Measurements from ENCODE around the gene APOO. TPM values are rescaled to one million over a fixed set of nuclear protein-coding genes. Genes with fewer than 3 reads are reported as not detected.
A peak's percentile ranks its signal among the peaks of the same experiment; 100 is the strongest.

APOO gene
- 112 TPM for total RNA-seq
- long read RNA-seq, transcript APOO-201 (9 exons, 1,118 nt) = major isoform, 47 of 87 reads
- long read RNA-seq, partial matches to known transcripts = 1 of 87 reads
- long read RNA-seq, other reads (novel, unspliced or antisense) = 39 of 87 reads

- intact Hi-C loops (cut with DNase I) = loop anchor here (5.0 to 10.0 kb wide), 4 partner anchors 147 to 240 kb away; partner anchors contain the start of genes EIF2S3 and ZFX
- peak; percentile 98 for ATAC-seq (ENCODE audit: poor library complexity)
- DNase-seq = peak; percentile 95
Measured at GRCh38 chrX:23907498-23908218, at the start of gene APOO, which contains the start of gene CXorf58. APOO (minus strand) TSS chrX:23907938; CDS start chrX:23907702, 236 bp downstream. CXorf58 (plus strand) TSS chrX:23908006; CDS start chrX:23910303, 2,297 bp downstream.

- DNase-seq (no peak), ATAC-seq (ENCODE audit: poor library complexity) (no peak)
- intact Hi-C loops (cut with DNase I) = no loop called here
Measured at GRCh38 chrX:23954396-23954795, 46.7 kb upstream of the APOO start.

- no peak for ATAC-seq (ENCODE audit: poor library complexity)
- DNase-seq = no peak
- intact Hi-C loops (cut with DNase I) = no loop called here
Measured at GRCh38 chrX:23953908-23954269, 46.2 kb upstream of the APOO start.

GRCh38 chrX:23952984-23953907 lies 45.5 kb upstream of the APOO start:
- intact Hi-C loops (cut with DNase I) = no loop called here
- DNase-seq (no peak), ATAC-seq (ENCODE audit: poor library complexity) (no peak)

- ATAC-seq (ENCODE audit: poor library complexity) (no peak), DNase-seq (no peak)
- intact Hi-C loops (cut with DNase I) = no loop called here
Measured at GRCh38 chrX:23952391-23952790, 44.7 kb upstream of the APOO start.

GRCh38 chrX:23945206-23945605 lies 37.5 kb upstream of the APOO start:
- no peak for ATAC-seq (ENCODE audit: poor library complexity)
- no peak for DNase-seq
- intact Hi-C loops (cut with DNase I) = no loop called here

- no peak for DNase-seq
- intact Hi-C loops (cut with DNase I) = no loop called here
- no peak for ATAC-seq (ENCODE audit: poor library complexity)
Measured at GRCh38 chrX:23944234-23944633, 36.5 kb upstream of the APOO start.

GRCh38 chrX:23939203-23939602 lies 31.5 kb upstream of the APOO start:
- DNase-seq (no peak), ATAC-seq (ENCODE audit: poor library complexity) (no peak)
- intact Hi-C loops (cut with DNase I) = no loop called here

GRCh38 chrX:23938690-23939089 lies 31.0 kb upstream of the APOO start:
- intact Hi-C loops (cut with DNase I) = no loop called here
- ATAC-seq (ENCODE audit: poor library complexity) (no peak), DNase-seq (no peak)

- ATAC-seq (ENCODE audit: poor library complexity) = no peak
- DNase-seq = no peak
- intact Hi-C loops (cut with DNase I) = no loop called here
Measured at GRCh38 chrX:23937100-23937499, 29.4 kb upstream of the APOO start.

GRCh38 chrX:23936180-23936579 lies 28.4 kb upstream of the APOO start:
- ATAC-seq (ENCODE audit: poor library complexity) (no peak), DNase-seq (no peak)
- intact Hi-C loops (cut with DNase I) = no loop called here

GRCh38 chrX:23935106-23935505 lies 27.4 kb upstream of the APOO start:
- intact Hi-C loops (cut with DNase I) = no loop called here
- ATAC-seq (ENCODE audit: poor library complexity) (no peak), DNase-seq (no peak)

GRCh38 chrX:23932046-23932445 lies 24.3 kb upstream of the APOO start:
- DNase-seq = no peak
- ATAC-seq (ENCODE audit: poor library complexity) = no peak
- intact Hi-C loops (cut with DNase I) = no loop called here

GRCh38 chrX:23930894-23931604 lies 23.3 kb upstream of the APOO start:
- intact Hi-C loops (cut with DNase I) = no loop called here
- ATAC-seq (ENCODE audit: poor library complexity) = no peak
- no peak for DNase-seq

GRCh38 chrX:23926015-23926414 lies 18.3 kb upstream of the APOO start:
- no peak for ATAC-seq (ENCODE audit: poor library complexity)
- no peak for DNase-seq
- intact Hi-C loops (cut with DNase I) = no loop called here

GRCh38 chrX:23919706-23920320 lies 12.1 kb upstream of the APOO start:
- DNase-seq (no peak), ATAC-seq (ENCODE audit: poor library complexity) (no peak)
- intact Hi-C loops (cut with DNase I) = no loop called here

- no peak for ATAC-seq (ENCODE audit: poor library complexity)
- DNase-seq = no peak
- intact Hi-C loops (cut with DNase I) = no loop called here
Measured at GRCh38 chrX:23919148-23919547, 11.4 kb upstream of the APOO start.

- ATAC-seq (ENCODE audit: poor library complexity) (no peak), DNase-seq (no peak)
- intact Hi-C loops (cut with DNase I) = no loop called here
Measured at GRCh38 chrX:23911126-23911835, 3.5 kb upstream of the APOO start.
